GM18858 (cell line): ENCODE results near the gene COPS7B.

Source experiments
- ATAC-seq: cut with Tn5 transposase; IDR thresholded peaks from one replicate; pipeline ENCODE4 v1.9.1; 2021; ENCODE audit not compliant: unreplicated experiment

Gene COPS7B

GRCh38 chr2:231785413-231785812, 832 bp upstream of the COPS7B start:
- no peak for ATAC-seq

GRCh38 chr2:231785822-231786176, 446 bp upstream of the COPS7B start:
- ATAC-seq = no peak

- ATAC-seq = no peak
Measured at GRCh38 chr2:231786917-231787292, 660 bp downstream of the COPS7B start.

- no peak for ATAC-seq
Measured at GRCh38 chr2:231791107-231791506, 4.9 kb downstream of the COPS7B start.

- ATAC-seq = no peak
Measured at GRCh38 chr2:231794383-231794782, 8.1 kb downstream of the COPS7B start.

GRCh38 chr2:231795525-231796327, 9.5 kb downstream of the COPS7B start:
- no peak for ATAC-seq

- ATAC-seq = no peak
Measured at GRCh38 chr2:231800493-231801091, 14.3 kb downstream of the COPS7B start.

- no peak for ATAC-seq
Measured at GRCh38 chr2:231803501-231804138, 17.4 kb downstream of the COPS7B start.

- ATAC-seq = no peak
Measured at GRCh38 chr2:231807020-231807419, 20.8 kb downstream of the COPS7B start.

- no peak for ATAC-seq
Measured at GRCh38 chr2:231810905-231811304, 24.7 kb downstream of the COPS7B start.

- ATAC-seq = no peak
Measured at GRCh38 chr2:231816327-231817026, 30.2 kb downstream of the COPS7B start.

GRCh38 chr2:231819447-231820042, 33.3 kb downstream of the COPS7B start:
- ATAC-seq = no peak

- ATAC-seq = no peak
Measured at GRCh38 chr2:231820786-231821303, 34.6 kb downstream of the COPS7B start.

- ATAC-seq = no peak
Measured at GRCh38 chr2:231821908-231822307, 35.7 kb downstream of the COPS7B start.

GRCh38 chr2:231853105-231853504, 66.9 kb downstream of the COPS7B start:
- ATAC-seq = no peak

- no peak for ATAC-seq
Measured at GRCh38 chr2:231854616-231855125, 68.4 kb downstream of the COPS7B start.

GRCh38 chr2:231856959-231857358, 70.7 kb downstream of the COPS7B start:
- ATAC-seq = no peak
